ENCODE data around the gene CDC42BPB.

CDC42BPB gene

DNA sequence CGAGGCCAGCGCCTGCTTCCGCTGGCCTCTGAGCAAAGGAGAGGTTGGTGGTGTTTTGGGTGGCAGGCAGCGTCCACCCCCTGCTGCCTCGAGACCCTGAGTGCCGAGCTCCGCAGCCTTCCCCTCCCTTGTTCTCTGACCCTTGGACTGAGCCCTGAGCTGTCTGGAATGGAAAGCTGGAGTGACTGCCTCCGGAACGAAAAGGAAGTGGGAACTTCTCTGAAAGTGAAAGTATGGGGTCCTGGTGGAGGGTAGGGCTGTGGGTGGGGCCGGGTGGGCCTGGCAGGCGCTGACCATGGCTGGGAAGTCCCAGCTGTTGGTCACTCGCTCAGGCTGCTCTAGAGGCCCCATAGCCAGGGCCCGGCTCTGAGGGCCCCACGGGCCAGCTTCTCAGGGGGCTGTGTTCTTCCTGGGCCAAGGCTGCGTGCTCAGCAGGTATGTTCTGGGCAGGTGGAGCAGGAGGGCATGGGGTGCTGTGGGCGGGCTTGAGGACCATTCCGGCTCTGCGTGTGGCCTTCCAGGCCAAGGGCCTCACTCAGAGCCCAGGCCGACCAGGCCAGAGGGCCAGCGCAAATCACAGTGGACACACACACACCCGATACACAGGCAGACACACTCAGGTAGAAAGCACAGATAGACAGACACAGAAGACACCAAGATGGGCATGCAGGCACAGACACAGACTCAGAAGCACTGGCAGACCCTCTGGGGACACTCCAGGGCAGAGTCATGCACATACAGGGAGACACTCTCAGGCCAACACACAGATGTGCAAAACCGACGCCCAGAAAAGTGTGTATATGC, 37.3 kb upstream of the CDC42BPB start, which contains the start of gene EXOC3L4:
Gene EXOC3L4, plus strand, starts transcription at position 320 of the 804 bp plus-strand sequence. CDS start 5,495 bp downstream, outside the sequence.
- in situ Hi-C loops (cut with HindIII; ENCODE audit: low sequenced_read_pairs) = loop anchor here (5.0 to 10.0 kb wide), 2 partner anchors 50 to 218 kb away; no protein-coding TSS in a partner anchor

DNA sequence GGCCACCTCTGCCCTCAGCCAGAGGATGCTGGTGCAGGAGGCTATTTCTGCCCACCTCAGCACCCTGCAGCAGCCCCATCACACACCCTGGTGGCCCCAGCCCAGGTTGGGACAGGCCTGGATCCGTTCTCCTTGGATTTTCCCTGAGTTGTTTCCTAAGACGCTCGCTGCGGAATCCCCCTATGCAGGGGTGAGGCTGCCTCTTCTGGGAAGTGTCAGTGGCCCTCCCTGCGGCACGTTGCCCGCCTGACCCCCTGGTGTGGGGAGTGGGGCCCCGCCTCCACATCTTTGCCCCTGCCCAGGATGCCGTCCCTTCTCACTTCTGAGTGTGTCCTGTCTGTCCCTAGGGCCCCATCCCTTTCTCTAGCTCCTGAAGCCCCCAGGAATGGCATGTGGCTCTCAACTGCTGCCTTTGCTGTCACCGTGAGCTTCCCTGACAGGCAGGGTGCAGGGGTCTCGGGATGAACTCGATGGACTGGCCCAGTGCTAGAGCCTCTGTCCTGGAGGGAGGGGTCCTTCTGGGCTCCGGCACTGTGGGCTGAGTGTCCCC, 36.6 kb upstream of the CDC42BPB start:
- in situ Hi-C loops (cut with HindIII; ENCODE audit: low sequenced_read_pairs) = loop anchor here (5.0 to 10.0 kb wide), 2 partner anchors 51 to 218 kb away; no protein-coding TSS in a partner anchor

DNA sequence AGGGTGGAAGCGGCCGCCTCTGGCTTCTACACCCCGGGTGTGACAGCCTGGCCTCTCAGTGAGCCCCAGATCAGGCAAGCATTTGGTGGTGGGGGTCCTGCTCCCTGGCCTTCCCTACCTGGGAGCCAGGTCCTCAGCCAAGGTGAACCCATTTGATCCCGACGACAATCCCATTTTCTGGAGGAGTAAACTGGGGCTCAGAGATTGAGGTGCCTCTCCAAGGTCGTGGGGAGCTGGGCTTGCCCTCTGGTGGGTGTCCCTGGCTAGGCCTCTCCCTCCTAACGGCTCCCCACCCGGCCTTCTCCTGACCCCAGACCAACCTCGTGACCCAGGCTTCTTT, 34.5 kb upstream of the CDC42BPB start:
- in situ Hi-C loops (cut with HindIII; ENCODE audit: low sequenced_read_pairs) = loop anchor here (5.0 to 10.0 kb wide), 2 partner anchors 53 to 220 kb away; no protein-coding TSS in a partner anchor

DNA sequence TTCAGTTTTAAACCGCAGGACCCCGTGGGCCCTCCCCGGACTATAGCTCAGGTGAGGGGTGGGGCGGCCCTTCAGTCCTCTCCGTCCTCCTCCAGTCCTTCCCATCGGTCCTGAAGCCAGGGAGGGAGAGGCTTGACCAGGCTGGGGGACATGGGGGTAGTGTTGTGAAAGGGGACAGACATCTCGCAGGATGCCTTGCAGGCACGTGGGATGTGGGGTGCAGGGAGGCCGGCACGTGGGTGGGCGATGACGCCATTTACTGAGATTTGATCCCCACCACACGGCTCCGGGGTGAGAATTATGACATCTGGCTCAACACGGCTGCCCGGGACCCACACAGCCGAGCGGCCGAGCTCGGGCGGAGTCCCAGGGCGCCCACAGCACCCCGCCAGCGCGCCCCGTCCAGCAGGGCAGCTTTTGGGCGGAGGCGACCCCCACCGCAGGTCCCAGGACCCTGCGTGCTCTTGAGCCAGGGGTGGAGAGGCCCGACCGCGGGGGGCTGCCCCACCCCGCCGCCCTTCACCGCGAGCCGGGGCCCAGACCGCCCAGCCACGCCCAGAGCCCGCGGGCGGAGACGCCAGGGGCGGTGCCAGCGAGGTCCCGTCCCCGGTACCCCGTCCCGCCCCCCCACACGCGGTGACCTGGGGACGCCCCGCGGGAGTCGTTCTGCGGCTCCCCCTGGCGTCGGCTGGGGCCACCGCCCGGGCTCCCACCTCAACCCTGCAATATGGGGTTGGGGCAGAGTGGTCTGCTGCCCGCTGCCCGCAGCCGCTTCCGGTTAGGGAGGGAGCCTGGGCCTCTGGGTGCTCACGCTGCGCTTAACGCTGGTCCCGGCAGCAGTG, 33.9 kb upstream of the CDC42BPB start:
- in situ Hi-C loops (cut with HindIII; ENCODE audit: low sequenced_read_pairs) = loop anchor here (5.0 to 10.0 kb wide), 2 partner anchors 54 to 221 kb away; no protein-coding TSS in a partner anchor

DNA sequence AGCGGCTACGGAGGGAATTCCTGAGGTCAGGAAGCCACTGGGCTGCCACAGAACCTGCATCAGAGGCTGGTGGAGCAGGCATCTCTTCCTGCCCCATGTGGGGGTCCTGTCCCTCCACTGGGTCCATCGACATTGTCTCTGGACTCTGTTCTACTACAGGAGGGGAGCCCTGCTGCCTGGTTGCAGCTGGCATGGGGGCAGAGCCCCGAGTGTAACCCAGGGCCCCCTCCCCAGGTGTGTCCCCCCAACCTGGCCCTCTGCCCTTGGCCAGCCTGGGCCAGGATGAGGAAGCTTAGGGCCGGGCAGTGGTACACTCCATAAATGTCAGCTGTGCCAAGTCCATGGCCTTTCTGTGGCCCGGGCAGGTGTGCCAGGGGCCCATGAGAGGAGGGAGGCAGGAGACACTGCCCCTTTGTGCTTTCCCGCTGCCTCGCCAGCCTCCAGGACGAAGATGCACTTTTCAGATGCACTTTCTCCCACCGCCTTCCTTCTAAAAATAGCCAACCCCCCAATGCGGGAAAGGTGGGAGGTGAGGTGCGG, 33.2 kb upstream of the CDC42BPB start:
- in situ Hi-C loops (cut with HindIII; ENCODE audit: low sequenced_read_pairs) = loop anchor here (5.0 to 10.0 kb wide), 2 partner anchors 54 to 222 kb away; no protein-coding TSS in a partner anchor

DNA sequence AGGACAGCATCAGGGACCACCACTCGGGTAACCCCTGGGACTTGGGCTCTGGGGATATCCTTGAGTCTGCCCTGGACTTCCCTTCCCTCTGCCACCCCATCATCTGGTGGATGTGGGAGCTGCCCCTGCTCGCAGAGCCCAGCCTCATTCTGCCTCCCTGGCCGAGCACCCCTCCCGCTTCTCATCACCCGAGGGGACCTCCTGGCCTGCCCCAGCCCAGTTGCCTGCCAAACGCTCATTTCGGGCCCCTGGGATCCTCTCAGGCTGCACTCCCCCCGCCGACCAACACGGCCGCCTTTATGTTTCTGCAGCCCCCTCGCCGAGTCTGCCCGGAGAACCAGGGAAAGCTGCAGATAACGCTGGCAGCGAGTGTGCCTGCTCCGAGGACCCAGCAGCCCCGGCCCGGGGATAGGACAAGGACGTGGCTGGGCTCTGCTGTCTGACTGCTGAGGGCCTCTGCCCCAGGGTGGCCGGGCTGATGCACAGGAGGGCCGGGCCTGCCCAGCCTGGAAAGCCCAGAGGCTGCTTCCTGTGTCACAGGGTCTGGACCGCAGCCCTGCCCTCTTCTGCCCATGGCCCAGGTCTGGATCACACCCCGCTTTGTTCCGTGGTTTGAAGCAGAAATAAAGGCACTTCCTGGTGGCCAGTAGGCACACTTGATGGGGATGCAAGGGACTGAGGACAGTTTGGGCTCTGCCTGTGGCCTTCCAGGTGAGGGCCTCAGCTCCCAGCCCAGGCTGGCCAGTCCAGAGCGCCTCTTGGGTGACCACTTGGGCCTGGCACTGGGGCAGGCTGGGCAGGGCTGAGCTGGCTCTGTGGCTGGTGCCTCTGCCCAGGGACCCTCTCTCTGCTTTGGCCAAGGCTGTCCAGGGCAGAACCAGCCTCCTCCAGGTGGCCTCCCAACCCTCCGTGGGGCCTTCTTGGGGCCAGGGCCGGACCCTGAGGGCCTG, 32.3 kb upstream of the CDC42BPB start:
- in situ Hi-C loops (cut with HindIII; ENCODE audit: low sequenced_read_pairs) = loop anchor here (5.0 to 10.0 kb wide), 2 partner anchors 55 to 223 kb away; no protein-coding TSS in a partner anchor

DNA sequence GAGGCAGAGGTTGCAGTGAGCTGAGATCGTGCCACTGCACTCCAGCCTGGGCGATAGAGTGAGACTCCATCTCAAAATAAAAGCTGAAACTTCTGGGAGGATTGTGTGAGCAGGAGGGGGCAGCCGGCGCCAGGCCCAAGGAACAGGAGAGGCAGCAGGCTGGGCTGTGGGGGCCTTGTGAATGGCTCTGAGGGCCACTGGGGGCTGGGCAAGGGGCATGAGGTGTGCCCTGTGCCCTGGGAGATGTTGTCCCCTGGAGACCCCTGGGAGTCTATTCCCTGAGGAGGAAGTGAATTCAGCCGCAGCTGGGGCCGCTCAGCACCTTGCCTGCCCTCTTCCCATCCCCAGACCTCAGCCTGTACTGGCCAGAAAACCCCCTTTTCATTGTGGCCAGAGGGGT, 31.6 kb upstream of the CDC42BPB start:
- in situ Hi-C loops (cut with HindIII; ENCODE audit: low sequenced_read_pairs) = no loop called here

DNA sequence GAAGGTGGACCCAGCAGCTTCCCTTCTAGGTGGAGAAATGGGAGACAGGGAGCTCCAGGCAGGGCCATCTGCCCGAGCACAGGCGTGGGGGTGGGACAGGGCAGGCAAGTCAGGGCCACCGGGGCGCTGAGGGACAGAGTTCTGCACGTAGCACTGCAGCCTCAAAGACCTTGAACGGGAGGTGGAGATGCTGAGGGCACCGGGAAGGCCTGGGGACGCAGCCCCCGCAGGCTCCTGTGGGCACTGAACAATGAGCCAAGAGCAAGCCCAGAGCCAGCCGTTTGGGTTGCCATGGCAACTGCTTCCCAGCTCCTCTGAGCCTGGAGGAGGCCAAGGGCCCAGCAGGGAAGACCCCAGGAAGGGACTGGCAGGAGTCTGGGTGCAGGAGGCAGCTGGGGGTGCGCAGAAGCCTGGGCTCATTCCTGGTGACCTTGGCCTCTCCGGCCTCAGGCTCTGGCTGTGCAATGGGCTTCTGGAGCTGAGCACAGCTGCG, 30.0 kb upstream of the CDC42BPB start:
- in situ Hi-C loops (cut with HindIII; ENCODE audit: low sequenced_read_pairs) = no loop called here

DNA sequence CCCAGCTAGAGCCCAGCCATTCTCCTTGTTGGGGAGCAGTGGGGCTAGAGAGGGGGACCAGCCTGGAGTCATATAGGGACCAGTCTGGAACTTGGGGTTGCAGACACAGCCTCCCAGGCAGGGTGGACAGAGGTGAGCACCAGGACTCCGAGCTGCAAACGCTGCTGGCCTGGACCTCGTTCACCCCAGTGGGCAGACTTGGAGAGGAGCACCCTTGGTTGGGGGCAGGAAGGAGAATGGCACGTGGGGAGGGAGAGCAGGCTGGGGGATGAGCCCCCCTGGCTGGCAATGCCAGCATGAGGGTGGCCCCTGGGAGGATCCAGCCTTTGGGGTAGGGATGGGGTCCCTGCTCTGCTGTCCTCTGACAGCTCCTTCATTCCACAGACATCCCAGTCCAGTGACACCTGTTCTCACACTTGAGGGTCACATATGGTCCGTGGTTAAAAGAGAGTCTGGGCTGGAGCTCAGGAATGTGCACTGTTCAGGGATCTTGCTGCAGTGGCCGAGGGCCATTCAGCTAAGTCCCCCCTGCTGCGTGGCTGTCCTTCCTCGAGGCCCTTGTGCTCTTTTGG, 29.5 kb upstream of the CDC42BPB start:
- in situ Hi-C loops (cut with HindIII; ENCODE audit: low sequenced_read_pairs) = no loop called here

DNA sequence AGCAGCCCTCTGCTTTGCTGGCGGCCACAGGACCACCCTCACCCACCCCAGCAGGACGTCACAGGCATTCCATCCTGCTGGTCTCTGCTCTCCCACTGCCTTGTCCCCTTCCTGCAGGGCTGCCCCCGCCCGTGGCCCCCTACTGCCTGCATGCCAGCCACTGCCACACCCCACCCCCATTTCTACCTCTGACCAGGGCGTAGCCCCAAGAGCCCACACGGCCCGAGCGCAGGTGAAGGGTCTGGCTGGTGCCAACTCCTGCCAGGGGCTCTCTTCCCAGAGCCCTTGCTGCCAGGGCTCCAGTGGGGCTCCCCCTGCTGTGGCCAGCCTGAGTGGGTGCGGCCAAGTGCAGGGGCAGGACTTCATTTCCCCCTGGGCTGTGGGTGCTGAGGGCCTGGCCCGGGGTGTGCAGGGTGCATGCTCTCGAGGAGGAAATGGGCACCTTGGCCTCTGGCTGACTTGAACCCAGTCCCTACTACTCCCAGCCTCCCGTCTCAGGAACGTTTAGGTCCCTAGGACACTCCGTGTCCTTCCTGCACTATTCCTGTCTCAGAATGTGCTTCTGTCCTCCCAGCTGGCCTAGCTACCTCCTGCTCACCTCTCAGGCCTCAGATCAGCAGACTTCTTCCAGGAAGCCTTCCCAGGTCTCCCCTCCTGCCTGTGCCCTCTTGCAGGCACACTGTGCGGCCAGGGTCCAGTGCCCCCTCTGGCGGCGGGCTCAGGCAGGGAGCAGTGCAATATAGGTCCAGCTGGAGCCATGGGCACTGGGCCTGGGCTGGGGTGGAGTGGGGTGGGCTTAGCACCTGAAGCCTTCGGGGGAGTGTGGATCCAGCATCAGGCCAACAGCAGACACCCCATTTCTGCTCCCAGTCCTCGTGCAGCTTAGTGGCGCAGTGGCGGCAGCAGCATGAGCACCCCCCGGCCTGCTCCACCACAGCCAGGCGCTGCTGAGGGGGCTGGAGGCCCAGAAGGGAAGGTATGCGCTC, 28.1 kb upstream of the CDC42BPB start:
- in situ Hi-C loops (cut with HindIII; ENCODE audit: low sequenced_read_pairs) = no loop called here

DNA sequence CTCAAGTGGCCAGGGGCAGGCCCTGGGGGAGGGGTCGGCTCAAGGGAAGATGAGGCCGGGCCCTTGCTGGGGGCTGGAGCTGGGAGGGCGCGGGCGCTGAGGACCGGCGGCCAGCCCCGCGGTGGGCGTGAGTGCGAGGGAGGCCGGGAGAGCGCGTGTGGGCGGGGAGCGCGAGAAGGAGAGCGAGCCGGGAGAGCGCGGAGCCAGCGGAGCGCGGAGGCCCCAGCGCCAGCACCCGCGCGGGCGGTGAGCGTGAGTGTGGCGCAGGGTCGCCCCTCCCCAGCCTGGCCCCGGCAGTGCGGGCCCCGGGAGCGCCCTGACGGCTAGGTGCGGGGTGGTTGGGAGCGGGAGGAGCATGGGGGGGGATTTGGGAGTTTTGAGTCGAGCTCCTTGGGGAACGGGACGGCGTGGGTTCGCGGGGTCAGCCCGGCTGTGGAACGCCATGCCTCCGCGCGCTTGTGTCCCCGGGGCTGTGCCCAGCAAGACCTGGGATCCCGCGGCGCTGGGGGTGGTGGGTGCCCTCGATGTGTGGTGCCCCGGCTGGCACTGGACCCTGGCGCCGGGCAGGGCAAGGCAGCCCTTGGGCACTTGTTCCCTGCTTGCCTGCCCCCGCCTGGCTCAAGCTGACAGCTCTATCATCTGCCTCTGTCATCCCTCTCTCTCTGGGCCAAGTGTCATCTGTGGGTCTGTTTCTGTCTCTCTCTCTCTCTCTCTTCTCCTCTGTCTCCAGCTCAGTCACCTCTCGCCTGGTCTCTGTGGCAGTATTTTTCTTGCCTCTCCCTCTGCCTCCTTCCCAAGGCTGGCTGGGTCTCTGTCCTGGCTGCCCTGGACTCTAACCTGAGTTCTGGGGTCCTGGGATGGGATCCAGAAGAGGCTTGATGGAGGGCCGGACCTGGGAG, 26.9 kb upstream of the CDC42BPB start, which contains the start of gene LBHD2:
Gene LBHD2, plus strand, starts transcription at position 190 of the 899 bp plus-strand sequence. CDS start 1,803 bp downstream, outside the sequence.
- in situ Hi-C loops (cut with HindIII; ENCODE audit: low sequenced_read_pairs) = no loop called here

DNA sequence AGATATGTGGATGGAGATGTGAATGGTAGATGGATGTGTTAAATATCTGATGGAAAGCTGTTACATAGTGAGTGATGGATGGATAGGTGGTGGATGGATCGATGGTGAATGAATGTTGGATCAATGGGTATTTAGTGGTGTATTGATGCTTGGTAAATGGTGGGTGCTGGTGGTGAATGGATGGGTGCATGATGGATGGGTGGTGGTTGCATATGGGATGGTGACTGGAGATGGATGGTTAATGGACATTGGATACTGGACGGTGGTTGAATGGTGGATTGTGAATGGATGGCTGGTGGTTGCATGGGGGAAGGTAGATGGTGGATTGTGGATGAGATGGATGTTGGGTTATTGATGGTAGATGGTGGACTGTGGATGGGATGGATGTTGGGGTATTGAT, 24.6 kb upstream of the CDC42BPB start:
- in situ Hi-C loops (cut with HindIII; ENCODE audit: low sequenced_read_pairs) = no loop called here

DNA sequence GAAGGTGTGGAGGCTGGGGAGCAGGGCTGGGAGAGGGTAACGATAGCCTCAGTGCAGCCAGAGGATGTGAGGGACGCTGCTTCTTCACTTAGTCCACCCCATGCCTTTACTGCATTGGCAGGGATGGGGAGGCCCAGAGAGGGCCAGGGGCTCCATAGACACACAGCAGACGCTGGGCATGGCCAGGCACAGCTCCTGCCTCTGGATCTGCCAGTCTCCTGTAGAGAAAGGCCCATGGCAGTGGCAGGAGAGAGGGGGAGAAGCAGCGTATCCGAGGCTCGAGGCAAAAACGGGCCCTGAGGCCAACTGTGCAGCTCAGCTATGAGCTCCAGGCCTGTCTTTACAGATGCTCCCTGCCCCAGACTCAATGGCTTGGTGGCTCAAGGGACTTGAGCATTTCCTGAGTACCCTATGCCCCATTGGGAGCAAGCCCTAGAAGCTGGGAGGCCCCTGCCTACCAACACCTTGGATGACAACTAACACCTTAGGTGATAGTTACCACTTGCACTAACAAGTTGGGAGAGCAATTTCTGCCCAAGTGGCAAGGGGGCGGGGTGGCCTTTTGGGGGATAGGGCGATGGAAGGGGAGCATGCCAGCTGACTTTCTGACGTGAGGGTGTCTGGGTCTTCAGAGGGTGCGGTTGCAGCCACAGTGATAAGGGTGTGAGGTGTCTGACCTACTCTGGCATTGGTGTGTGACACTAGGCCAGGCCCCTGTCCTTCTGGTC, 21.7 kb upstream of the CDC42BPB start:
- in situ Hi-C loops (cut with HindIII; ENCODE audit: low sequenced_read_pairs) = no loop called here

DNA sequence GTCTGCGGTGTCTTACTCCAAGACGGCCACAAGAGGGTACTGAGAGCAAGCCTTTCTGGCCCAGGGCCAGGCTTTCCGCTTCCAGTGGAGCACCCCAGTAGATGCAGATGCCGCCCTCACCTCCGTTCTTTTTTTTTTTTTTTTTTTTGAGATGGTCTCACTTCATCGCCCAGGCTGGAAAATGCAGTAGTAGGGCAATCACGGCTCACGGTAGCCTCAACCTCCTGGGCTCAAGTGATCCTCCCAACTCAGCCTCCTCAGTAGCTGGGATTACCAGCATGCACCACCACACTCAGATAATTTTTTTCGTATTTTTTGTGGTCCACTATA, 21.0 kb upstream of the CDC42BPB start:
- in situ Hi-C loops (cut with HindIII; ENCODE audit: low sequenced_read_pairs) = no loop called here

DNA sequence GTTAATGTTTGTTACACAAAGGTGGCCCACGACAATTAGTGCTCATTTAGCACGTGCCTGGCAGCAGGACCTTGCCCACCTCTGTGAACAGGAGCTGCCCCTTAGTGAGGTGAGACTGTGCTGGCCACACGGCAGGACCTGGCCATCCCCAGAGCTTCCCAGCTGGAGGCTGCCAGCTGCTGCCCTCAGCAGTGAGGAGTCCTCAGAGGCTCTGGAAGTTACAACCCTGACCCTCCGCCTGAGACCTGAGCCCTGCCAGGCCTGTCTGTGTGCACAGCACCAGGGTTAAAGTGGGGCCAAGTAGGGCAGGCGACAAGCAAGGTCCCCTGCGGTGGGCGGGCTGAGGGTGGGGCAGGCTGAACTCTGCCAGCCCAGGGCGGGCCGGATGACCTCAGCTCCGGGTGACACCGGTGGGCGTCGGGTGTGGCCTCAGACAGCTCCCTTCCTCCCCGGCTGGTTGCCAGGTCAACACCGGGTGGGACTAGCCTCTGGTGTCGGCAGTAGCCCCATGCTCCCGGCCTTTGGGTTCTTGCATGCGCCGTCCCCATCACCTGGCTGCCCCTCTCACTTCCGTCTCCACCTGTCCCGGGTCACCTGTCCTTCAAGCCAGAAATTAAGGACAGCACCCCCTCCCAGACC, 17.5 kb upstream of the CDC42BPB start:
- in situ Hi-C loops (cut with HindIII; ENCODE audit: low sequenced_read_pairs) = no loop called here
